ENCODE data around the gene TMEM120A. TPM values are rescaled to one million over a fixed set of nuclear protein-coding genes. Genes with fewer than 3 reads are reported as not detected.

Gene TMEM120A
- total and polyA plus RNA-seq, 8 donors: 29.5 to 72.0 (median 35.1) TPM

DNA sequence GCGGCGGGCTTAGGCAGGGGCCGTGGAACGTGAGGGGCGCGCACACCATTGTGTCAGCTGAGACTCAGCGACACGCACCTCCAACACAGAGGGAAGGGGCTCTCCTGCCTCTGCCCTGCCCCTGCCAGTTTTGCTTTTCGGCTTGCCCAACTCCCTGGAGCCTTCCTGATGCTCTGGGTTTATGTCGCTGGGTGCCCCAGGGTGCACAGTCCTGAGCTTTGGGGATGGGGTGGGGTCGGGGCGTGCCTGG lies 13.3 kb downstream of the TMEM120A start:
- H3K9me3 ChIP-seq: no peaks in the 10 kb centered on the region
- TF ChIP-seq, protein P1, sequence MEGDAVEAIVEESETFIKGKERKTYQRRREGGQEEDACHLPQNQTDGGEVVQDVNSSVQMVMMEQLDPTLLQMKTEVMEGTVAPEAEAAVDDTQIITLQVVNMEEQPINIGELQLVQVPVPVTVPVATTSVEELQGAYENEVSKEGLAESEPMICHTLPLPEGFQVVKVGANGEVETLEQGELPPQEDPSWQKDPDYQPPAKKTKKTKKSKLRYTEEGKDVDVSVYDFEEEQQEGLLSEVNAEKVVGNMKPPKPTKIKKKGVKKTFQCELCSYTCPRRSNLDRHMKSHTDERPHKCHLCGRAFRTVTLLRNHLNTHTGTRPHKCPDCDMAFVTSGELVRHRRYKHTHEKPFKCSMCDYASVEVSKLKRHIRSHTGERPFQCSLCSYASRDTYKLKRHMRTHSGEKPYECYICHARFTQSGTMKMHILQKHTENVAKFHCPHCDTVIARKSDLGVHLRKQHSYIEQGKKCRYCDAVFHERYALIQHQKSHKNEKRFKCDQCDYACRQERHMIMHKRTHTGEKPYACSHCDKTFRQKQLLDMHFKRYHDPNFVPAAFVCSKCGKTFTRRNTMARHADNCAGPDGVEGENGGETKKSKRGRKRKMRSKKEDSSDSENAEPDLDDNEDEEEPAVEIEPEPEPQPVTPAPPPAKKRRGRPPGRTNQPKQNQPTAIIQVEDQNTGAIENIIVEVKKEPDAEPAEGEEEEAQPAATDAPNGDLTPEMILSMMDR (IDR thresholded peaks at IDR 0.05): no peak
- FAIRE-seq (no peak), DNase-seq (no peak), ATAC-seq (no peak)
- H3K27me3 ChIP-seq: no peaks in the 10 kb centered on the region
- H3K4me3 ChIP-seq: no peak overlapping the region
- no peak overlapping the region for H3K27ac ChIP-seq
- H3K4me1 ChIP-seq: no peaks in the 10 kb centered on the region
- intact Hi-C loops (cut with DNase I): no loop called here
- peaks cover 0 to 33% (median 0%) of the 10 kb centered on the region in 3 donors for H3K36me3 ChIP-seq
- 85 to 89% methylated on average over 12 of the region's 12 CpGs for WGBS, 2 donors

GRCh38 chr7:75980430-75981202 lies 13.8 kb downstream of the TMEM120A start:
- peak in 2 of 6 donors; percentile 22 to 74 for DNase-seq
- no peak for FAIRE-seq
- WGBS, 2 donors: 83 to 87% methylated on average over 29 of the region's 29 CpGs

DNA sequence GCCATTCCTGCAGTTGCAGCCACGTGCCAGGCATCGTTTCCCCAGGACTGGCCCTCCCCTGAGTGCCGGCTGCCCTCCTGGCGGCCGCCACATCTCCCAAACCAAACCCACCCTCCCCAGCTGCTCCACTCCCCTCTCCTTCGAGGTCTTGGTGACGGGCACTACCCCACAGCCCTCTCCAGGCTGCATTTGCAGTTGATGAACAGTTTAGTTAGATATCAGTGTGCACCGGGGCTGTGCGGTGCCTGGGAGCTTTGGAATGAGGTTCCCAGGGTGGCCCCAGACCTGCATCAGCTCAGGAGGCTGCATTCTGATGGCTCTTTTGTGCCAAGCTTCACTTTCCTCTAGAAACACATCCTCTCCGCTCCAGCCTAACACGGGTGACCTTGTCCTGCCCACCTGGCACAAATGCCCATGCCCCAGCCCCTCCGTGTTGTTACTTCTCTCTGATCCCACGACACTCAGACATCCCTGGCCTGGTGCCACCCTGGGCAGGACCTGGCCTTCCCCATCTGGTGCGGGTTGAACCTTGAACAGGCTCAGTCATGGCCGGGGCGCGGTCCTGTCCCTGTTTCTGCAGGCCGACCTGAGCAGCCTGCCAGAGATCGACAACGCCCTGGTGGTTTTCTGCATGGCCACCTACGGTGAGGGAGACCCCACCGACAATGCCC lies 14.5 kb downstream of the TMEM120A start:
- WGBS, 2 donors: 57 to 59% methylated on average over 22 of the region's 22 CpGs
- H3K4me1 ChIP-seq: no peaks in the 10 kb centered on the region
- no peak overlapping the region for H3K27ac ChIP-seq
- FAIRE-seq (no peak), DNase-seq (peak in 2 of 6 donors; percentile 66 to 85), ATAC-seq (peak; percentile 8 to 56 (median 38))
- peaks cover 0 to 22% (median 0%) of the 10 kb centered on the region in 3 donors for H3K36me3 ChIP-seq
- H3K4me3 ChIP-seq: no peak overlapping the region
- no peaks in the 10 kb centered on the region for H3K9me3 ChIP-seq
- TF ChIP-seq, protein P1 (IDR thresholded peaks at IDR 0.05): no peak
- H3K27me3 ChIP-seq: no peaks in the 10 kb centered on the region
- intact Hi-C loops (cut with DNase I): no loop called here

More at GRCh38 chr7:75980430-75981202, 13.8 kb downstream of the TMEM120A start:
- H3K9me3 ChIP-seq: no peaks in the 10 kb centered on the region
- no peak overlapping the region for H3K4me3 ChIP-seq
- TF ChIP-seq, protein P1 (IDR thresholded peaks at IDR 0.05): no peak
- H3K36me3 ChIP-seq: peaks cover 0 to 29% (median 0%) of the 10 kb centered on the region in 3 donors
- intact Hi-C loops (cut with DNase I): no loop called here
- no peak for ATAC-seq
- H3K27ac ChIP-seq: no peak overlapping the region
- no peaks in the 10 kb centered on the region for H3K27me3 ChIP-seq
- H3K4me1 ChIP-seq: no peaks in the 10 kb centered on the region

GRCh38 chr7:75977743-75978142 lies 16.7 kb downstream of the TMEM120A start:
- TF ChIP-seq, protein P1 (IDR thresholded peaks at IDR 0.05): no peak
- Histone ChIP-seq H3K9me3 (no peaks in the 10 kb centered on the region), H3K27me3 (no peaks in the 10 kb centered on the region), H3K4me3 (no peak overlapping the region), H3K36me3 (peaks cover 0 to 11% (median 0%) of the 10 kb centered on the region in 3 donors), H3K27ac (no peak overlapping the region), H3K4me1 (no peaks in the 10 kb centered on the region)
- intact Hi-C loops (cut with DNase I): no loop called here
- FAIRE-seq: no peak
- 79 to 87% methylated on average over 8 of the region's 8 CpGs for WGBS, 2 donors
- peak in 2 of 6 donors; percentile 7 to 13 for DNase-seq
- peak in 3 of 4 donors; percentile 21 to 32 (median 25) for ATAC-seq
